CD4-positive, alpha-beta T cell treated with Interleukin-17A for 4 hours (primary cell): ENCODE measurements around the gene YEATS4.
"Not testable (repeated sequence)": the region's sequence is repeated elsewhere in the genome, so short reads cannot be mapped to it uniquely, and the experiment has no call there.

Experiments
- DNase-seq: peaks from one replicate; pipeline ENCODE4 v3.0.0-alpha.2; 2020; ENCODE audit warnings: mixed read lengths

The YEATS4 gene

DNA sequence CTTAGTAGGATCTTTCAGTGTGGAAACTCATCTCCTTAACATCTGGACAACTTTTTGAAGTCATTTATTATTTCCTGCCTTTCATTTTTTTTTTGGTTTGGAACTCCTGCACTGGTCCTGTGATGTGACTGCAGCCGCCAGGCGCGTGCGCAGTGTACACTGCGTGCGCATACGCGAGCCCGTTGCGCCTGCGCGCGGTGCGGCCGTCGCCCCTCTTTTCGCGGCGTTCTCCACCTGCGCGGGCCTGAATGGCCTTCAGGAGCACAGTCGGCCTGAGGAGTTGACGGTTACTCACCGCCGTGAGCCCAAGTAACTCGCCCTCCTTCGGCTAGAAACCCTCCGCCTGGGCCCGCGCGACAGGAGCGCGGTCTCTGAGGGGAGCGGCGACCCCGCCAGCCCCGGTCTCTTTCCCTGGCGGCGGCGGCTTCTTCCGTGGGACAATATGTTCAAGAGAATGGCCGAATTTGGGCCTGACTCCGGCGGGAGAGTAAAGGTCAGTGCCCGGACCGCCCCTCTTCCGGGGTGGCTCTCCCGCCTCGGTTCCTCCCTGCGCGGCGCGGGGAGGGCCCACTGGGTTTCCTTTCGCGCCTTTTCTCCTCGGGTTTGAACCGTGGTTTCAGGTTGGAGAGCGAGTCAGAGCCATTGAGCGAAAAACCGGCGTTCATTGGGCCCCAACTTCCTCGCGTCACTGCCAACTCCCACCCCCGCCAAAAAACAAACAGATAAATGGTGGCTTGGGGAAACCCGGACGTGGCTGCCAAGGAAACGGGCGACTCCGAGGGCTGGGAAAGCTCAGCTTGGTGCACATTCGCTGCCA, at the start of gene YEATS4:
Gene YEATS4, plus strand, starts transcription at position 213 of the 817 bp plus-strand sequence. Its CDS starts 230 bp downstream, at position 443.
- peak; percentile 89 for DNase-seq

DNA sequence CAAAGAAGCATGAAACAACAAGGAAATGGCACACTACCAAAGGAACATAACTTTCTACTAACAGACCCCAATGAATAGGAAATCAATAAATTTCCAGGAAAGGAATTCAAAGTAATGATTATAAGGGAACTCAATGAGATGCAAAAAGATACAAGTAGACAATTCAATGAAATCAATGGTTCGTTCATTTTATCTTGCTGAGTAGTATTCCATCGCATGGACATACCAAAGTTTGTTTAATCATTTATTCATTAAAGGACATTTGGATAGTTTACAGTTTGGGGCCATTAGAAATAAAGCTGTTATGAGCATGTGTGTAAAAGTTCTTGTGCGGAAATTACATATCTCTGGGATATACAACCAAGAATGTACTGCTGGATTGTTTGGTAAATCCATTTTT, 46.3 kb upstream of the YEATS4 start:
- no peak for DNase-seq

DNA sequence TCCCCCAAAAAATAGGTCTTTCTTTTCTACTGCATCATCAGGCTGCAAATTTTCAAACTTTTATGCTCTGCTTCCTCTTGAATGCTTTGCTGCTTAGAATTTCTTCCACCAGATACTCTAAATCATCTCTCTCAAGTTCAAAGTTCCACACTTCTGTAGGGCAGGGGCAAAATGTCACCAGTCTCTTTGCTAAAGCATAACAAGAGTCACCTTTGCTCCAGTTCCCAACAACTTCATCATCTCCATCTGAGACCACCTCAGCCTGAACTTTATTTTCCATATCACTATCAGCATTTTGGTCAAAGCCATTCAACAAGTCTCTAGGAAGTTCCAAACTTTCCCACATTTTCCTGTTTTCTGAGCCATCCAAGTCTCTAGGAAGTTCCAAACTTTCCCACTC, 42.8 kb upstream of the YEATS4 start:
- DNase-seq: not testable (repeated sequence)

DNA sequence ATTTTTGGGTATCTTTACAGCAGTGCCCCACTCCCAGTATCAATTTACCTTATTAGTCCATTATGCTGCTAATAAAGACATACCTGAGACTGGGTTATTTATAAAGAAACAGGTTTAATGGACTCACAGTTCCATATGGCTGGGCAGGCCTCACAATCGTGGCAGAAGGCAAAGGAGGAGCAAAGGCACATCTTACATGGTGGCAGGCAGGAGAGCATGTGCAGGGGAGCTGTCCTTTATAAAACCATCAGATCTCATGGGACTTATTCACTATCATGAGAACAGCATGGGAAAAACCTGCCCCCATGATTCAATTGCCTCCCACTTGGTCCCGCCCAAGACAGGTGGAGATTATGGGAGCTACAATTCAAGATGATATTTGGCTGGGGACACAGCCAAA, 42.3 kb upstream of the YEATS4 start:
- DNase-seq: not testable (repeated sequence)

DNA sequence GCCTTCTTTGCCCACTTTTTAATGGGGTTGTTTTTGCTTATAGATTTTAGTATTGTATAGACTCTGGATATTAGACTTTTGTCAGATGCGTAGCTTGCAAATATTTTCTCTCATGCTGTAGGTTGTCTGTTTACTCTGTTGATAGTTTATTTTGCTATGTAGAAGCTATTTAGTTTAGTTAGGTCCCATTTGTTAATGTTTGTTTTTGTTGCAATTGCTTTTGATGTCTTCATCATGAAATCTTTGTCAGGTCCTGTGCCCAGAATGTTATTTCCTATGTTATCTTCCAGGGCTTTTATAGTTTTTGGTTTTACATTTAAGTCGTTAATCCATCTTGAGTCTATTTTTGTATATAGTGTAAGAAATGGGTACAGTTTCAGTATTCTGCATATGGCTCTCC, 41.3 kb upstream of the YEATS4 start:
- no peak for DNase-seq

DNA sequence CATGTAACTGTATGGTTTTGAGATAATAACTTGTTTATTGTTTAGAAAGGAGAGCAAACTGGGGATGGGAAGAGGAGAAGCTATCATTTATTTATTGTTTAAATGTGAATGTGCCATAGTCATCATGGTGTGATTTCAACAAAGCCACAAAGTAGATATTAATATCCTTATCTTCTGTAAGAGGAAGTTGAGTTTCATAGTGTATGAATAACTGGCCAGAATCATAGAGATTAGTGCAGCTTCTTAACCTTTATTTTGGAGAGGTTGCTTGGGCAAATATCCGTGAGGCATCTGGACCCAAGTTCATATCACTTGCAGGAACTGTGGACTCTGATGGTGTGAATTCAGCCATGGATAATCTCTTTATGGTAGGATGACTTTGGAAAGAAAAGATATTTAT, 38.2 kb upstream of the YEATS4 start:
- DNase-seq: no peak

DNA sequence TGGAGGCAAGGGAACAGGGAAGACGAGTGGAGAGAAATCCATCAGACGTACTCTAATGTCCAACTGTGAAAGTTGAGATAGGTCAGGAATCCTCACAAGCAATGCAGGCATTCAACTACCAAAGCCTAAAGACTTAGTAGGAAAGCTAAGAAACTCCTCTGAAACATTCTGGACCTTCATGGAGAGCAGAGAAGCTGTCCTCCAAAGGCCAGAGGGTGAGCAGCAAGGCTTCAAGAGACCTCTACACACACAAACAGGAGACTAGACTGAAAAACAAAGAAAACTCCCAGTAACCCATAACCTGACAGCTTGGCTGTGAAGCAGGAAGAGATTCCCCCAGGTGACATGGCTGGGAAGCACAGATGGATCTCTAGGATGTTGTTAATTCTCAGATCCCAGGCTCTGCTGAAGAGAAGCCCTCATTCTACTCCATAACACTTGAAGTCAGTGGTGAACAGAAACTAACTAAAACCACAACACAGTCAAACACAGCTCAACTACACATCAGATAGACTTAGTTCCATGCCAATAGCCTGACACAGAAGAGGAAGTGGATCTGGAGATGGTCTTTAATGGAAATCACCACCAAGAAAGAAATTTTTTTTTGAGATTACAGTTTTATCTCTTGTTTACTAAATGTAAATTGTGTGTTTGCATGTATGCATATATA, 34.6 kb upstream of the YEATS4 start:
- no peak for DNase-seq

DNA sequence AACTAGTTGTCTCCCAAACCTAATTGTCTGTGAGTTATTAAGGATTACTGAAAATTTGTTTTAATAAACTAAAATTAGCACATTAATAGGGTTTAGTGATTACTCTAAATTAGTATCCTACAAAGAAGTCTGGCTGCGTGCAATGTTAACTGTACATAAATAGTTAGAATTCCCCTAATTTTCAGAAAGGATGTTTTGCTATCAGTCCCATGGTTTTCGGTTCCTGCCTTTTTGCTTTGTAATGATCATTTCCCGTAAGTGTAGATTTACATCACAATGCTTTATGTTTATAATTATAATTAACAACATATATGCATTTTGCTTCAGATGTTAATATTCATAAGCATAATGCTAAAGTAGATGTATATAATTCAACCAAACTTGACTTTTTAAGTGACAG, 31.1 kb upstream of the YEATS4 start:
- DNase-seq: no peak

DNA sequence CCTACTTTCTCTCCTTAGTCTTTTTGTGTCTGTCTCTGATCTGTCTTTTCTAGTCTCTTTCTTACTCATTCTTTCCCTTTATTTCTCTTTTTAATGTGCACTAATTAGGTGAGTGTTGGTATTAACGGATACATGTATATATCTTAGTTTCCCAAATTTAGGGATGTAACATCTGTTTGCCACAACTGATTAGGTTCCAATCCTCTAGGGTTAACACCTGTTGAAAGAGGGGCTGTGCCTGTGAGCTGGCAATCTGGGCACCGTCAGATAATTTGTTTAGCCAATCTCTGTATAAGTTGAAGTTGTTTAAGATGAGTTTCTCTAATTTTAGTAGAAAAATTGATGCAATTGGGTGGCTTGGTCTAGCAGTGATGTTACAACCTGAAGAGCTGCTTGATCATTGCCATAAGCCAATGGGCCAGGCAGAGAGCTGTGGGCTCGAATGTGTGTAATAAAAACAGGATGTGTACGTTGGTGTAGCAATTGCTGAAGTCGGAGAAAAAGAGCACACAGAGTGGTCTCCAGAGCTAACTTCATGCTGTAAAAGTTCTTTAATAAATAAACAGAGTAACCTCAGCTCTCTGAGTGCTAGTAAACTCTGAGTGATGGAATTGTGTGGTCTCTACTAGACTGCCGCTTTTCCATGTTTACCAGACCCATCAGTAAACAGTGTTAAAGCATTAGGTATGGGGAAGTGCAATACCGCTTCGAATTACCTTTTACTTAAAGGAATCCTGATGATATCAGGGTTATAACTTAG, 29.7 kb upstream of the YEATS4 start:
- DNase-seq: peak; percentile 50

DNA sequence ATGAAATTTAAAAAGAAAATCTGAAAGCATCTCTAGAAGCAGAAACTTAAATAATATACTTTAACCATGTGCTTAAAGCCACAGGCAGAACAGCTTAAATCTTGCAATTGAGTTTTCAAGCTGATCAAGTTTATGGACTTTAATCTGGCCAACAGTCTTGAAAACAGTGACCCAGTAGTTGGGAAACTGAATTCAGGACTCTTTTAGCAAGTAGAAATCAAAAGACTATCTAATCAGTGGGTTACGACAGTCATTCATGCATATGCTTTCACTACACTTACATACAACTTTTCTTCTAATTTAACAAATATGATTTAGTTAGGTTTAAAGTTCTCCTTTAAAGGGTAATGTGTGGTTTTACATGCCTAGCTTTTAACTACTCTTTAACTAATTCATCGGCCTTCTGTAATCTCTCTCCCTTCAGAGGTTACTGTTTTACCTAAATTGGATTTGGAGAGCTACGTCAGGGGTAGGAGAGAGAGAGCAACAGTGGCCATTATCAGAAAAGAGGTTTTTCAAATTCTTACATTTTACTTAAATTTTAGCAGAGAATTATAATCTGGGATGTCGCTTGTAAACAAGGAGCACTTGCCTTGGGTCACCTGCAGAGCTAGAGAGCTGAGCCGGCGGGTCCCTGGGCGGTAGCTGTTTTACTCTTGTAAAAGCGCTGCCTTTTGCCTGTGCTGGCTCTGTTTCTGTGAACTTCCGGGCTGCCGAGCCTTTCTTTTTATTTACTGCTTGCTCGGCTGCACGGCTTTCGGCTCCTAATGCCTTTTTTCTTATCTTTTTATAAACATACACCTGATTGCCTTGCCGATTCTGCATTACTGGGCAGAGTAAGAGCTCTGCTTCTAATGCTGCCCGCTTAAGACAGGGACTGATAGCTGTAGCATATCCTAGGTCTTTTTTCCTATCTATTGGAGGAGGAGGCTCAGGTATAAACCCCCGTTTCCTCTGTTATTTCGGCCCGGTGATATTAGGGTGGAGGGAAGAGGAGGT, 28.8 kb upstream of the YEATS4 start:
- peak; percentile 77 for DNase-seq

DNA sequence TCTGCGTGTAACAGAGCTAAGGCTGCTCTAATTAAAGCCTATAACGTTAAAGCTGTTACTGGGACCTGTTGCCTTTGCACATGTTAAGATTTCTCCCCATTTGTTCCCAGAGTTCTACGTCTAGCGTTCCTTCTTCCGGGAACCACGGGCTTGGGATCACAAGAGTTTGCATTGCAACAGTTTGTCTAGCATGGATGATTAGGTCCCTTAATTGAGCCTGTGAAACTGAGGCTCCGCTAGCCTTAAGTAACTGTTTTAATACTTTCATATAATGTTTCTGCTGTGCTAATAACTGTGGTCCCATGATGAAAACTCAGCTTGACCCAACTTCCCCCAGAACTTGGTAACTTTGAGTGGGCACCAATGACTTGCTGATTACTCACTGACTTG, 28.0 kb upstream of the YEATS4 start:
- no peak for DNase-seq

DNA sequence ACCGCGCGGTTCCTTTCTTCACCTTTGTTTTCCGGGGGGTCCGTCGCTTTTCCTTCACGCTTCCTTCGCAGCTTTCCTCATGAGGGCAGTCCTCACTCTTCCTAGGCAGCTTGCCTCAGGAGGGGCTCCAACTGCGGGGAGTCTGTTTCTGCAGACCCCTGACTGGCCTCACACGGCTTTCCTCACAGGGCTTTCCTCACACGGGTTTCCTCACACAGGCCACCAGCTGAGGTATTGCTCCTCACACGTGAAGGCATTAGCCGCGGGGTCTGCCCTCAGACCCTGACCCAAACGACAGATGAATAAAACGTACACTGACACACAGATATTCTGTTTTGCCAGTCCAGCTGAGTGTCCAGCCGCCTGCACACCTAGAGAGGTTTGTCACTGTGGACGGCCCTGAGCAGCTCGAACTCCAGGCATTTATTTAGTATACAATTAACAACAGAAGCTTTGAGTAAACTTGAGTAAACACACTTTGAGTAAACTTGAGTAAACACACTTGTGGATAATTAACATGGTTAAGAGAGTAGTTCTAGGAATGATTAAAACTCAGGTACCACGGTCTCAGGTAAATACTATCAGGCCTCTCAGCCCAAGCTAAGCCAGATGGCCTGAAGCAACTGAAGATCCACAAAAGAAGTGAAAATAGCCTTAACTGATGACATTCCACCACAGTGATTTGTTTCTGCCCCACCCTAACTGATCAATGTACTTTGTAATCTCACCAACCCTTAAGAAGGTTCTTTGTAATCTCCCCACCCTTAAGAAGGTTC, 27.4 kb upstream of the YEATS4 start:
- DNase-seq: no peak

DNA sequence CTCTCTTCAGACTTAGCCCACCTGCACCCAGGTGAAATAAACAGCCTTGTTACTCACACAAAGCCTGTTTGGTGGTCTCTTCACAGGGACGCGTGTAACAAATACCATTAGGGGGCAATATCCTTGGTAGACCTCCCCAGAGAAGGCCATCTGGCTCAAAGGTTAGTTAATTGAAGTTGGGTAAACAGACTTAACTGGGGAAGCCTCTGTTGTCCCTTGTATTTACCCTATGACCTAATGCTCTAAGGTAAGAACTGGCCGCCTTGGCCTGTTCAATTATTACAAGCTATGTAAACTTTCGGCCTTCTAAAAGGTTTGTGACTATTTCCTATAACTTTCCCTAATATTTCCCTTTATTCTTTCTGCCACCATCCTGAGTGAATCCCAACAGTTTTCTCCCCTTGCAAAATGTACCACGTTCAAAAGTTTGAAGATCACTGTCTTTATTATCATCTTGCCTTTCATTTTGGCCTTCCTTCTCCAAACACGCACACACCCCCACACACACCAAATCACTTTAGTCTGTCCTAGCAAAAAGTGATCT, 26.7 kb upstream of the YEATS4 start:
- DNase-seq: no peak

DNA sequence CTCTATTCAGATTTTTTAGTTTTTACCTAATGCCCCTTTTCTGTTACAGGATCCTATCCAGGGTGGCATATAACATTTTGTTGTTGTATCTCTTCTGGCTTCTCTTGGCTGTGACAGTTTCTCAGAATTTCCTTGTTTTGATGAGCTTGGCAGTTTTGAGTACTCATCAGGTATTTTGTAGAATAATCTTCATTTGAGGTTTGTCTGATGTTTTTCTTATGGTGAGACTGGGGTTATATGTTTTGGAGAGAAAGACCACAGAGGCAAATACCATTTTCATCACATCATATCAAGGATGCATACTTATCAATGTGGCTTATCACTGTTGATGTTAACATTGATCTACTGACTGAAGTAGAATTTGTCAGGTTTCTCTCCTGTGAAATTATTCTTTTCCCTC, 25.4 kb upstream of the YEATS4 start:
- DNase-seq: no peak

DNA sequence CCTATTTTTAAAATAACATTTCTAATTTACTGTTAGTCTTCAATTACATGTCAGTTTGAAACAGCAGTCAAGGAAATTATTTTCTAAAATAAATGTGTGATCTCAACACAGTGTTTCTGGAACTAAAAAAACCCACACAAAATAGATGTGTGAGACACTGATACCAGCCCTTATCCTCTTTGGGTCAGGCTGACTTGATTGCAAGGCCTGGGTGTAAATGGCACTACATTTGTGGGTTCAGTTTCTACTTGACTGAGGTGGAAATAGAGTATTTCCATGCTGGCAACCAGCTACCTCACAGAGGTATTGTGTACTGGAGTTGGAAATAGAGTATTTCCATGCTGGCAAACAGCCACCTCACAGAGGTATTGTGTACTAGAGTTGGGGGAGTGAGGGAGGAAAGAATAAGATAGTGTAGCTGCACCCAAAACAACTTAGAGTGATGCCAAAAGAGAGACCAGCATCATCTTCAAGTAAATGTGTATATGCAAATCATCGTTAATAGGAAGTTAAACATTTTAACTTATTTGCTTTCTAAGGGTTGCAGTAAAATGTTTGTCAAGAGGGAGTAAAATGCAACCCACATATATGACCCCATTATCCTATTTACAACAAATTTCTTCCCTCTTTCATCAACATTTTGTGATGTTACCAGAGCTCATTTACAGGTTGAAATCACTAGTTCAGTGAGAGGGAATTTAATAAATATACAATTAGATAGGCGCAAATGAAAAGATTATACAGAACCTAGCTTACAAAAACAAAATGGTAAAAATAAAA, 22.0 kb upstream of the YEATS4 start:
- no peak for DNase-seq

DNA sequence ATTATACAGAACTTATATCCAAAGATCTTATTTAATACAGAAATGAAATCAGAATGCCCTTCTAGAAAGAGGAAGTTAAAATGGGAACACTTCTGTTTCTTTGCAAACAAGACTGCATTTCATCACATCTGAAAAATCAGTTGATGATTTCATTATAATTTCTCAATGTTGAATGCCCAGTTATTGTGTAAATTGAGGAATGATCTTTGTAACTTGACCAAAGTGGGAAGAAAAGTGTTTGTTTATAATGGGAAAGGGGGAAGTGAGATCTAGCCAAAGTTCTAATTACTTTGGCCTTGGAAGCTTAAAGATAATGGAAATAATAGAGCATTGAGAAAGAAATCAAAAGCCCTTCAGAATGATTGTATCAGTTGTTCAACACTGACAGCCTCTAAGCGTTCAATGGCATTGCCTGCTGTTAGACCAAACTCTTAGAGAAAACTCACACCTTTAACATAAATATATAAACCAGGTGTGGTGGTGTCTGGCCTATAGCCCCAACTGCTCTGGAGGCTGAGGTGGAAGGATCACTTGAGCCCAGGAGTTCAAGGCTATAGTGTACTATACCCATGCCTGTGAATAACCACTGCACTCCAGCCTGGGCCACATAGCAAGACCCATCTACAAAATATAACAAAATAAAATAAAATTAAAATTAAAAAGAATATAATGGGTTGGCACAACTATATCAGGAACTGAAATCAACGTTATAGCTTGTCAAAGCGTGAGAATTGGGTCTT, 21.3 kb upstream of the YEATS4 start:
- no peak for DNase-seq

DNA sequence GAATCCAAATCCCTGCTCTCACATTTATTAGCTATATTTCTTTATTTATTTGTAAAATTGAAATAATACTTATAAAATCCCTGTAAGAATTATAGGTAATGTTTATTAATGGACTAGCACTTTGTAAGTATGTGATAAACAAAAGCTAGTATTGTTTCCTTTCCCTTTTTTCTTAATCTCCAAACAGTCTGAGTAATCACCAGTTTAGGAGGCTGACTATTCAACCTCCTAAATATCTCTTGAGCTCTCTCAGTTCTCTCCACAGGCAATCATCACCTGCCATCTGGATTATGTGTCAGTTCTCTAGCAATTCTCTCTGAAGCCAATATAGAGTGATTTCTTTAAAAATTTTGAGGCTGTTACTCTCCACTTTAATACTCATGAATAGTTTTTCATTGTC, 20.6 kb upstream of the YEATS4 start:
- DNase-seq: no peak

DNA sequence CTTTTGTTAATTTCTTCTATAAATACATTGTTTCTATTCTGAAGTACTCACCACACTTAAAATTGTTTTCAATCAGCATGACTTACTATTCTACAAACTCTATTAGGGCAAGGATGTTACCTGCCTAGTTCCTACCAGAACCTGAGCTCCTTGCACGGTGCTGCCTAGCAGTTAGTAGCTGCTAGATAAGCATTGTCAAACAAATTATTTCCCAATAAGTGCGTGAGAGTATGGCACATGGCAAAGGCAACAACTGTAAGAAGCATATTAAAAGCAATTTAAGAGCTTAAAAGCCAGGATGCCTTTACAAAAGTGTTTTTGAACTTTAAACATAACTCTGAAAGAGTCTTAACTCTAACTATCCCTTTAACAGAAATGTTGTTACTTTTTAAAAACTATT, 19.5 kb upstream of the YEATS4 start:
- no peak for DNase-seq

DNA sequence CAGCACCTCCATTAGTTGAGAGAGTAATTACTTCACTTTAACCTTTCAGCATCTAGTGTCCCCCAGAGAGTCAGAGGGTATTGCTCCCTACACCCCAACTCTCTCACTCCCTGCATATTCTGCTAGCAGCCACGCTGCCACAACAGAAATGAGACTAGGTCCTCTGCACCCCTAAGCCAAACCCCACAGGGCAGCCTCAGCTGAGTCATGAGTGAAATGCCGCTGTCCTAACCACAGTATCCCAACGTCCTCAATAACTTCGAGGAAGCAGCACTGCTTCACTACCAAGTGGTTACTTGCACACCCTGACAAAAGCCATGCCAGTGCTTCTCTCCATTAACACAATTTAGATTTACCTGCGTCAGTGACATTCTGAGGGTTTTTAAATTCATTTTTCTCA, 18.2 kb upstream of the YEATS4 start:
- no peak for DNase-seq

DNA sequence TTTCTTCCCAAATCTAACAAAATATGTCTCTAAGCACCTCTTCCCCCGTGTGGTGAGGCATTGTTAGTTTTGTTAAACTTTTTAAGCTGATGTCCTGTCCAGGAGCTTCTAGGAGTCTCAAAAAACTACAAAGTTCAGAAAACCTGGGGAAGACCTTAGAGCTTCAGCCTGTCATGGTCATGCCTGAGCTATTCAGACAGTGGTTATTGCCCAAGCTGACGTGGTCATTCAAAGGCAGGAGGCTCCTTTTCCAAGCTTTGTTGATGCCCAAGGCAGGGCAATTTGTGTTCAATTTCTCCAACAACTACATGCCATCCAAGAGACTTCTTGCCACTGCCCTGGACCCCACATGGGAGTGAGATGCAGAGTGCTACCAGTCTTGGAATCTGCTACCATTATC, 17.1 kb upstream of the YEATS4 start:
- no peak for DNase-seq
